ENCODE data around the gene SMTNL2. TPM values are rescaled to one million over a fixed set of nuclear protein-coding genes. Genes with fewer than 3 reads are reported as not detected.

SMTNL2 gene
- total RNA-seq, 1 donor from 2014 or later: 1.7 TPM

DNA sequence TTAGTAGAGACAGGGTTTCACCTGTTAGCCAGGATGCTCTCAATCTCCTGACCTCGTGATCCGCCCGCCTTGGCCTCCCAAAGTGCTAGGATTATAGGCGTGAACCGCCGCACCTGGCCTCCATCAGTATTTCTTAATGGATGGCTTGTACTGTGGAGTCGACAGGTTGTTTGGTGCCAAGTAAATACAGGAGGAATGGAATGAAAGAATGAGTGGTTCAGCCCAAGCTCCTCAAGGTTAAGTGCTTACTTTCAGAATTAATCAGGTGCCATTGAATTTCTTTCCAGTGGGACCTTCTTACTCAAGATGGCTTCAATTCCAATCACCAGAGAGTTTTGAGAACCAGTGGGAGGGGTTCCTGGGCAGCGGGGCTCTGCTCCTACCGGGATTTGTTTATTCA is 32.1 kb downstream of the SMTNL2 start:
- Mint-ChIP-seq H3K9me3 (ENCODE audit: unreplicated experiment) (no peaks in the 10 kb centered on the region), H3K4me1 (ENCODE audit: unreplicated experiment) (peaks cover 9% of the 10 kb centered on the region), H3K4me3 (ENCODE audit: unreplicated experiment) (no peak overlapping the region), H3K27me3 (ENCODE audit: unreplicated experiment) (peaks cover 9% of the 10 kb centered on the region), H3K36me3 (ENCODE audit: unreplicated experiment) (no peaks in the 10 kb centered on the region), H3K27ac (ENCODE audit: unreplicated experiment) (no peak overlapping the region)
- TF ChIP-seq, protein P1, sequence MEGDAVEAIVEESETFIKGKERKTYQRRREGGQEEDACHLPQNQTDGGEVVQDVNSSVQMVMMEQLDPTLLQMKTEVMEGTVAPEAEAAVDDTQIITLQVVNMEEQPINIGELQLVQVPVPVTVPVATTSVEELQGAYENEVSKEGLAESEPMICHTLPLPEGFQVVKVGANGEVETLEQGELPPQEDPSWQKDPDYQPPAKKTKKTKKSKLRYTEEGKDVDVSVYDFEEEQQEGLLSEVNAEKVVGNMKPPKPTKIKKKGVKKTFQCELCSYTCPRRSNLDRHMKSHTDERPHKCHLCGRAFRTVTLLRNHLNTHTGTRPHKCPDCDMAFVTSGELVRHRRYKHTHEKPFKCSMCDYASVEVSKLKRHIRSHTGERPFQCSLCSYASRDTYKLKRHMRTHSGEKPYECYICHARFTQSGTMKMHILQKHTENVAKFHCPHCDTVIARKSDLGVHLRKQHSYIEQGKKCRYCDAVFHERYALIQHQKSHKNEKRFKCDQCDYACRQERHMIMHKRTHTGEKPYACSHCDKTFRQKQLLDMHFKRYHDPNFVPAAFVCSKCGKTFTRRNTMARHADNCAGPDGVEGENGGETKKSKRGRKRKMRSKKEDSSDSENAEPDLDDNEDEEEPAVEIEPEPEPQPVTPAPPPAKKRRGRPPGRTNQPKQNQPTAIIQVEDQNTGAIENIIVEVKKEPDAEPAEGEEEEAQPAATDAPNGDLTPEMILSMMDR (IDR thresholded peaks at IDR 0.05): no peak
- no peak for DNase-seq (ENCODE audit: extremely low spot score, unreplicated experiment)

DNA sequence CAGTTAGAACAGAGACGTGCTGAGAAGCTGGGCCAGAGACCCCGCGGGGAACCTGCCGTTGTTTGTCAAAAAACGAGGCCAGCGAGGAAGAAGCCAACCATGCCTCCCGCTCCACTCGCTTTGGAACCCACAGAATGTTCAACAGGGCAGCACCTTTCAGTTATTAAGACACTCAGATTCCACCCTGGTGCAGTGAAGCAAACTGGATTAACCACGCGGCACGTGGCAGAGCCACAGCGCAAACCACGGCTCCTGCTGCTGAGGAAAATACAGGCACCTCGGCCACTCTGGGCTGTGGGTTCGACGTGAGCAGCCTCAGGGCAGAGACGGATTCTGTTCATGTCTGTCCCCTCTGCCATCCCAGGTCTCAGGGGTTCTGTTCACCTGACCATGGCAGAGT is 32.8 kb downstream of the SMTNL2 start:
- no peak for DNase-seq (ENCODE audit: extremely low spot score, unreplicated experiment)
- Mint-ChIP-seq H3K9me3 (ENCODE audit: unreplicated experiment) (no peaks in the 10 kb centered on the region), H3K27ac (ENCODE audit: unreplicated experiment) (no peak overlapping the region), H3K36me3 (ENCODE audit: unreplicated experiment) (no peaks in the 10 kb centered on the region), H3K4me1 (ENCODE audit: unreplicated experiment) (peaks cover 9% of the 10 kb centered on the region), H3K4me3 (ENCODE audit: unreplicated experiment) (no peak overlapping the region), H3K27me3 (ENCODE audit: unreplicated experiment) (peaks cover 9% of the 10 kb centered on the region)
- TF ChIP-seq, protein P1 (IDR thresholded peaks at IDR 0.05): no peak

- Mint-ChIP-seq H3K4me1 (ENCODE audit: unreplicated experiment) (peaks cover 9% of the 10 kb centered on the region), H3K27ac (ENCODE audit: unreplicated experiment) (no peak overlapping the region), H3K36me3 (ENCODE audit: unreplicated experiment) (no peaks in the 10 kb centered on the region), H3K27me3 (ENCODE audit: unreplicated experiment) (peaks cover 9% of the 10 kb centered on the region), H3K9me3 (ENCODE audit: unreplicated experiment) (no peaks in the 10 kb centered on the region), H3K4me3 (ENCODE audit: unreplicated experiment) (no peak overlapping the region)
- TF ChIP-seq, protein P1 (IDR thresholded peaks at IDR 0.05): no peak
- DNase-seq (ENCODE audit: extremely low spot score, unreplicated experiment): no peak
Measured at GRCh38 chr17:4617590-4618351, 33.4 kb downstream of the SMTNL2 start.

- TF ChIP-seq, protein P1 (IDR thresholded peaks at IDR 0.05): no peak
- Mint-ChIP-seq H3K4me1 (ENCODE audit: unreplicated experiment) (peaks cover 13% of the 10 kb centered on the region), H3K9me3 (ENCODE audit: unreplicated experiment) (no peaks in the 10 kb centered on the region), H3K36me3 (ENCODE audit: unreplicated experiment) (no peaks in the 10 kb centered on the region), H3K27me3 (ENCODE audit: unreplicated experiment) (peaks cover 15% of the 10 kb centered on the region), H3K27ac (ENCODE audit: unreplicated experiment) (no peak overlapping the region), H3K4me3 (ENCODE audit: unreplicated experiment) (no peak overlapping the region)
- no peak for DNase-seq (ENCODE audit: extremely low spot score, unreplicated experiment)
Measured at GRCh38 chr17:4620531-4621101, 36.3 kb downstream of the SMTNL2 start.

GRCh38 chr17:4622375-4622774 is 38.0 kb downstream of the SMTNL2 start:
- TF ChIP-seq, protein P1 (IDR thresholded peaks at IDR 0.05): no peak
- no peak for DNase-seq (ENCODE audit: extremely low spot score, unreplicated experiment)
- Mint-ChIP-seq H3K36me3 (ENCODE audit: unreplicated experiment) (no peaks in the 10 kb centered on the region), H3K4me3 (ENCODE audit: unreplicated experiment) (no peak overlapping the region), H3K27me3 (ENCODE audit: unreplicated experiment) (peaks cover 27% of the 10 kb centered on the region), H3K9me3 (ENCODE audit: unreplicated experiment) (no peaks in the 10 kb centered on the region), H3K27ac (ENCODE audit: unreplicated experiment) (no peak overlapping the region), H3K4me1 (ENCODE audit: unreplicated experiment) (peaks cover 13% of the 10 kb centered on the region)

Data from osteocyte (in vitro differentiated cells).